Ovary (tissue), 9 donors: Measurements from ENCODE around the gene NR4A1. TPM values are rescaled to one million over a fixed set of nuclear protein-coding genes. Genes with fewer than 3 reads are reported as not detected.

Experiments
- DNase-seq, 5 donors: peaks; one replicate each; pipeline ENCODE4 v3.0.0-alpha.2; 2019 to 2020
- H3K27ac ChIP-seq, 2 donors: fragments of 200-600 bp; one replicate each; pipeline versions ENCODE4 v1.5.1 to v1.8.0; 2019 to 2022
- H3K27me3 ChIP-seq: fragments of 200-600 bp; one replicate; pipeline ENCODE4 v1.8.0; 2022
- H3K36me3 ChIP-seq: fragments of 200-600 bp; sonication (generic); one replicate; pipeline ENCODE4 v1.5.1; 2019
- H3K4me1 ChIP-seq: one replicate; pipeline ENCODE4 v1.8.1; 2013; ENCODE audit warnings: mild to moderate bottlenecking, moderate library complexity; ENCODE audit not compliant: insufficient read depth
- H3K4me3 ChIP-seq: fragments of 200-600 bp; sonication (generic); one replicate; pipeline ENCODE4 v1.5.1; 2017
- H3K9me3 ChIP-seq, 2 donors: fragments of 200-600 bp in 1 of 2; sonication (generic) in 1 of 2; one replicate each; pipeline versions ENCODE4 v1.5.1 to v1.8.1; 2013 to 2019; ENCODE audit warnings: mild to moderate bottlenecking in 1 of 2, moderate library complexity in 1 of 2
- EP300 ChIP-seq: sonication (generic); formaldehyde crosslinking; IDR thresholded peaks from one replicate; pipeline ENCODE4 v1.6.1; 2017; ENCODE audit warnings: antibody characterized with exemption
- POLR2A ChIP-seq: fragments of 450-650 bp; IDR thresholded peaks from one replicate; pipeline ENCODE4 v1.6.1; 2017; ENCODE audit warnings: antibody characterized with exemption, mild to moderate bottlenecking, moderate library complexity
- WGBS, 3 donors: extraction: QIAGEN DNeasy Blood & Tissue Kit in 1 of 3; methylation state at CpG; one replicate each; pipeline versions ENCODE4 v1.1.5 to v1.1.7; 2013 to 2017; 5-methylcytosine and 5-hydroxymethylcytosine counted together
- intact Hi-C, 4 donors: fragments of 100-400 bp; cut with DNase I; formaldehyde crosslinking; loops; one replicate each; pipeline versions ENCODE4 v1.11.0 to v1.15.1; 2022 to 2023
- polyA plus RNA-seq, 2 donors: library from polyadenylated mRNA; stranded (reverse); fragments of 200-250 nt in 1 of 2; fragments of 350-450 nt in 1 of 2; fragmentation: Illumina TruSeq in 1 of 2; extraction: RNeasy Lipid Tissue Mini Kit (QIAGEN cat#74804) in 1 of 2; gene quantifications; one replicate each; pipeline ENCODE4 v1.2.3, GENCODE V29; 2013 to 2014
- total RNA-seq, 7 donors: library from RNA; depleted of rRNA in 2 of 7; stranded (reverse); fragments of >200 nt in 2 of 7; fragmentation: NEBNext Ultra II Directional in 3 of 7; extraction: Animal tissue kit (Norgen Biotek cat#: 25700) in 3 of 7; gene quantifications; one replicate each; pipeline versions ENCODE4 v1.1.0 to v1.2.4, GENCODE V29; 2016 to 2023
- TF ChIP-seq, protein P1 (sequence below), 3 donors: fragments of 450-650 bp in 2 of 3; fragments of 200-600 bp in 1 of 3; IDR thresholded peaks; one replicate each; pipeline versions ENCODE4 v1.5.1 to v1.8.0; 2016 to 2022; ENCODE audit warnings: antibody characterized with exemption in 3 of 3, mild to moderate bottlenecking in 1 of 3
- donor health status: DM: no; HTN: no; CAD: no; lungs with moderate emphysema.
- donor health status: DM: no; HTN: no; CAD: no.
- donor health status: Bipolar disorder and iron deficiency.
- donor health status: DM: yes; HTN: yes; CAD: no.
- donor health status: DM: no; HTN: no; CAD: no.
- donor health status: DM: yes; HTN: yes; CAD: no.

The NR4A1 gene
- total and polyA plus RNA-seq, 9 donors, result 41.7 to 1,603 (median 246) TPM

DNA sequence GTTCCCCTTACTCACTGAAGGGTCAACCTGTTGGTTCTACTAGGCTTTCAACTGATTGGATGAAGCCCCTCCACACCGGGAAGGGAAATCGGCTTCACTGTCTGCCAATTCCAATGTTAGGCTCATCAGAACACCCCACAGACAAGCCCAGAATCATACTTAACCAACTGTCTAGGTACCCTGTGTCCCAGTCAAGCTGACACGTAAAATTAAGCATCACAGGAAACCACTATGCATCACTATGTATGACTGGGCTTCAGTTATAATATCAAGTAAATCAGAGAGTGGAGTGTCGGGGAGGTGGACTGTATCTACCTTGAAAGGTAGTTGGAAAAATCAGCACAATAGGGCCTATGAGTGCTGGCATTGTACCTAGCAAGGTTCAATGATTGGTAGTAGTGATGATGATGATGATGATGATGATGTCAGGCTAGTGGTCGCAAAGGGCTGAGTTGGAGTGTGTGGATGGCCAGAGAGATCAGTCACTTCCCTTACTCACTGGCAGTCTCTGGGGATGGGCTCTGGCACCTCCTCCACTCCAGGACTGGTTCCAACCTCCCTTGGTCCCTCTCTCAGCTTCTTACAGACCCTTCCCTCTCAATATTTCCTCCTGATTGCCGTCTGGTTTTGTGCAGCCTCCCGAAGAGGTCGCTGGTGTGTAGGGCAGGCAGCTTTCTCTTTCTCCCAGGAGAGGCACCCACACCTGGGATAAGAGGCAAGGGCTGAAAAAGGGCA lies 15.3 kb downstream of the NR4A1 start:
- intact Hi-C loops, result loop anchor here in 1 of 4 donors (5.0 kb wide), 1 partner anchor 39 kb away; no protein-coding TSS in a partner anchor
- no peak overlapping the region for H3K4me3 ChIP-seq
- 52 to 69% (median 64%) methylated on average over 8 of the region's 8 CpGs for WGBS, 3 donors
- TF ChIP-seq POLR2A, result no peak
- TF ChIP-seq EP300, result no peak
- TF ChIP-seq, protein P1, sequence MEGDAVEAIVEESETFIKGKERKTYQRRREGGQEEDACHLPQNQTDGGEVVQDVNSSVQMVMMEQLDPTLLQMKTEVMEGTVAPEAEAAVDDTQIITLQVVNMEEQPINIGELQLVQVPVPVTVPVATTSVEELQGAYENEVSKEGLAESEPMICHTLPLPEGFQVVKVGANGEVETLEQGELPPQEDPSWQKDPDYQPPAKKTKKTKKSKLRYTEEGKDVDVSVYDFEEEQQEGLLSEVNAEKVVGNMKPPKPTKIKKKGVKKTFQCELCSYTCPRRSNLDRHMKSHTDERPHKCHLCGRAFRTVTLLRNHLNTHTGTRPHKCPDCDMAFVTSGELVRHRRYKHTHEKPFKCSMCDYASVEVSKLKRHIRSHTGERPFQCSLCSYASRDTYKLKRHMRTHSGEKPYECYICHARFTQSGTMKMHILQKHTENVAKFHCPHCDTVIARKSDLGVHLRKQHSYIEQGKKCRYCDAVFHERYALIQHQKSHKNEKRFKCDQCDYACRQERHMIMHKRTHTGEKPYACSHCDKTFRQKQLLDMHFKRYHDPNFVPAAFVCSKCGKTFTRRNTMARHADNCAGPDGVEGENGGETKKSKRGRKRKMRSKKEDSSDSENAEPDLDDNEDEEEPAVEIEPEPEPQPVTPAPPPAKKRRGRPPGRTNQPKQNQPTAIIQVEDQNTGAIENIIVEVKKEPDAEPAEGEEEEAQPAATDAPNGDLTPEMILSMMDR (IDR thresholded peaks at IDR 0.05), result no peak
- H3K9me3 ChIP-seq, result no peaks in the 10 kb centered on the region
- H3K4me1 ChIP-seq, result peaks cover 24% of the 10 kb centered on the region
- DNase-seq, result no peak
- no peaks in the 10 kb centered on the region for H3K27me3 ChIP-seq
- no peaks in the 10 kb centered on the region for H3K36me3 ChIP-seq
- no peak overlapping the region for H3K27ac ChIP-seq

GRCh38 chr12:52067081-52067374 lies 15.8 kb downstream of the NR4A1 start:
- Histone ChIP-seq H3K36me3 (no peaks in the 10 kb centered on the region), H3K4me1 (peaks cover 24% of the 10 kb centered on the region), H3K27ac (no peak overlapping the region), H3K27me3 (no peaks in the 10 kb centered on the region), H3K4me3 (no peak overlapping the region), H3K9me3 (no peaks in the 10 kb centered on the region)
- WGBS, 3 donors, result 50 to 60% (median 58%) methylated on average over 3 of the region's 3 CpGs
- TF ChIP-seq, protein P1 (IDR thresholded peaks at IDR 0.05), result no peak
- no peak for TF ChIP-seq POLR2A
- no peak for TF ChIP-seq EP300
- no peak for DNase-seq
- intact Hi-C loops, result loop anchor here in 1 of 4 donors (5.0 kb wide), 1 partner anchor 40 kb away; no protein-coding TSS in a partner anchor

DNA sequence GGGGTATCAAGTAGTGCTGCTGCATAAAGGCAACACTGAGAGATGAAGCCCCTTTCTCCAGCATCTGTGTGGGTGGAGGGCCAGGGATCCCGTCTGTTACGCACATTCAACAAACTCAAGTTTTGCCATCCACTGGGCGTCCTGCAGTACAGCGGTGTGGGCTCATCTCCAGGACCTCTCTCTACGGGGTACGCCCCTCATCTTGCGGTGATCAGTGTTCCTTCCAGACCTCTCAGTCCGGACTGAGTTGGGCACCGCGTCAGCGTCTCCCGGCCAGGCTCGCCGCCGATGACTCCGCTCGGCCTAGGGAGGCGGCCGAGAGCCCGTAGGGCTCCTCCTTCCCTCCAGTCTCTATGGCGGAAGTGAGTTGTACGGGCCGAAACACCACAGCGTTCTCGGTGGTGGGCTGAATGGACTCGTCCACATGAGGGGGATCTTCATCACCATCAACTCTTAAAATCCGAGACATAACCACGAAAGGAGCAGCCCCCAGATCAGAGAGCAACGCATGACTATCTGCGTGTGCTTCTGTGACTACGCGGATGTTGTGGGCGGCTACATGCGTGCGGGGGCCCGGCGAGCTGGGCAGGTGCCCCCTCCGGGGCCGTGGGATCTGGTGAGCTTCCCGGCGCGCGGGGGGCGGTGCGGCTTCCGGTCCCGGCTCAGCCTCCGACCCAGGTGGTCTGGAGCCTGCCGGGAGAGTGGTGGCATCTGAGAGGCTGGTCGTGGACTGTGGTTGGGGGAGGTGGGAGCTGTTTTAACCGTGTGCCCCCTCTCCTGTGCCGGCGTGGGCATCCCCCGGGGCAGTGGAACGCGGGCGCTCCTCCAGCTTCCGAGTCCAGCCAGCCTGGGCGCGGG lies 18.3 kb downstream of the NR4A1 start, which contains the start of gene ATG101:
Gene ATG101, plus strand, starts transcription at position 652 of the 858 bp plus-strand sequence. CDS start 3,673 bp downstream, outside the sequence.
- H3K36me3 ChIP-seq, result no peaks in the 10 kb centered on the region
- WGBS, 3 donors, result 0 to 1% (median 0%) methylated on average over 51 to 60 of the region's 60 CpGs
- peak within 1 kb of the TSS; percentile 50 to 82 for H3K27ac ChIP-seq
- peak; percentile 89 to 92 (median 90) for DNase-seq
- TF ChIP-seq EP300 (no peak), POLR2A (peak; percentile 77)
- TF ChIP-seq, protein P1 (IDR thresholded peaks at IDR 0.05), result peak; percentile 63 to 83 (median 68)
- H3K4me3 ChIP-seq, result peak within 1 kb of the TSS; percentile 61
- peaks cover 7% of the 10 kb centered on the region for H3K4me1 ChIP-seq
- no peaks in the 10 kb centered on the region for H3K9me3 ChIP-seq
- H3K27me3 ChIP-seq, result no peaks in the 10 kb centered on the region
- intact Hi-C loops, result loop anchor here in 1 of 4 donors (5.0 kb wide), 1 partner anchor 42 kb away; no protein-coding TSS in a partner anchor

DNA sequence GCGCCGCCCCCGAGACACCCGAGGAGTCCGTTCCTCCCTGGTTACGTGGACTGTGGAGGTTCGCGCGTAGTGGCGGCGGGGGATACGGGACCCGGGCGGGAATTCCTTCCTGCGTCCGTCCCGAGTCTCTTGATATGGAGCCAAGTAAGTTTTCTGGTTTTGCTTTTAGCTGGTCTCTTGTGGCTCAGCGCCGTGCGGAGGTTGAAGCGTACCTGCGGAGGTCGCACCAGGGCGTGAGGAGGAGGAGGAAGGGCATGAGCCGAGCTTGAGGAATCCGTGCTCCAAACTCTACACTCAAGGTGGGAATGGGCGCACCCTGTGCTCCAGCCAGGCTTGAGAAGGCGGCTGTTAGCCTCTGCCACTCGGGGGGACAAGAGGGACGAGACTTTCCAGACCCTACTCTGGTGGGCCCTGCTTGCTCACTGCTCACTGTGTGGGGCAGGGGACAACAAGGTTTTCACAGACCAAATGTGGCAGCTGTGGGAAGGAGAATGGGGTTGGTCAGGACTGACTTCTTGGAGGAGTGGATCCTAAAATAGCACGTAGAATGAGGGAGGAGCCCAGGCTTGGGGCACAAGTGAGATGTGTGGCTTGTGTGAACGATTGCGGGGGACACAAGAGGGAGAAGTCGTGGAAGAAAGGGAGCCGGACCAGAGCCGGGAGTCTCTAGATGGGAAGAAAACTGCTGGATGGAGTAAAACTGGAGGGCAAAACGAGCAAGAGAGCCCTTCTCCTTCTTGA lies 19.1 kb downstream of the NR4A1 start:
- no peak for TF ChIP-seq POLR2A
- TF ChIP-seq, protein P1 (IDR thresholded peaks at IDR 0.05), result no peak
- no peak for TF ChIP-seq EP300

More for the DNA sequence above, 19.1 kb downstream of the NR4A1 start:
- peak overlapping the region in 1 of 2 donors; percentile 82 for H3K27ac ChIP-seq
- H3K27me3 ChIP-seq, result no peaks in the 10 kb centered on the region
- peak overlapping the region; percentile 61 for H3K4me3 ChIP-seq
- peak in 1 of 5 donors; percentile 20 for DNase-seq
- peaks cover 7% of the 10 kb centered on the region for H3K4me1 ChIP-seq
- H3K9me3 ChIP-seq, result no peaks in the 10 kb centered on the region
- no peaks in the 10 kb centered on the region for H3K36me3 ChIP-seq
- intact Hi-C loops, result no loop called here
- WGBS, 3 donors, result 0 to 2% (median 1%) methylated on average over 35 to 37 of the region's 37 CpGs
